Measurements from ENCODE around the gene CACNA1S. TPM values are rescaled to one million over a fixed set of nuclear protein-coding genes. Genes with fewer than 3 reads are reported as not detected.
A peak's percentile ranks its signal among the peaks of the same experiment; 100 is the strongest.

The CACNA1S gene
- total and polyA plus RNA-seq, 2 of the 13 experiments (the other 11 are each of a cell fraction or from before 2014, with no cell fraction given) = not detected

DNA sequence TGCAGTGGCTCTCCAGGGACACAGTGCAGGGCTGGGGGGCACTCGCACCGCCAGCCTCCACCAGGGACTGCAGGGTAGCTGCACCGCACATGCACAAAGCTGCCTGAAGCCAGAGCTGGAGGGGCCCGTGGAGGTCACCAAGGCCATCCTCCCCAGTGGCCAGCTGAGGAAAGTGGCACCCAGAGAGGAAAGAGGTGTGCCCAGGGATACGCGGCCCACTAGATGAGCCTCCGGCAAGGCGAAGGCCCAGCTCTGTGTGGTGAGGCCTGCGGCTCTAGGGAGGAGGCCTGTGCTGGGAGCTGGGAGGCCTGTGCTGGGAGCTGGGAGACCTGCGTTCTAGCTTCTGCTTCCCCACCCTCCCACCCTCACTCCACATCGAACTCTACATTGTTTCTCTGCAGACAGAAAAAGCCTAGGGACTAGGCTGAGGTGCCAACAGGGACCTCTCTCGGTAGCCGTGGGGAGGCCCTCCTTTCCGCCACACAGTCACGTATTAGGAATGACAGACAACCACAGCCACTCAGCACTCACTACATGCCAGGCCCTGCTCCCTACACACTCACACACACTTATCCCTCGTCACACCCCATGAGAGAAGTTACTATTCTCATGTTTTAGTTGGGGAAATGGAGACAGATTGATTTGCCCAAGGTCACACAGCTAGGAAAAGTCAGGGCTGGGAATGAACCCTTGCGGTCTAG lies 15.7 kb upstream of the CACNA1S start:
- Histone ChIP-seq H2AFZ (ENCODE audit: low read length) (no peak overlapping the region), H3K27ac (ENCODE audit: extremely low read length, insufficient read depth, low read length) (no peak overlapping the region), H3K9ac (ENCODE audit: insufficient read depth, low read depth, low read length) (0 out of 2 replicates have a peak overlapping the region, but pooled peaks have one; percentile 22), H3K27me3 (ENCODE audit: control insufficient read depth in 1 of 2, insufficient read depth in 2 of 2, low read length in 2 of 2) (peaks cover 10 to 43% of the 10 kb centered on the region in 2 experiments), H3K36me3 (replicated peaks in 1 of 2; ENCODE audit: control insufficient read depth in 1 of 2, insufficient read depth in 2 of 2, low read length in 2 of 2) (no peaks in the 10 kb centered on the region), H3K79me2 (ENCODE audit: insufficient read depth, low read length) (no peaks in the 10 kb centered on the region), H3K4me1 (ENCODE audit: insufficient read depth, low read length) (peaks cover 11% of the 10 kb centered on the region), H3K4me2 (ENCODE audit: low read depth, low read length) (peak overlapping the region; percentile 23; the same call in 1 of the 2 replicates), H3K9me3 (ENCODE audit: low read length) (no peaks in the 10 kb centered on the region), H4K20me1 (ENCODE audit: insufficient read depth, low read length) (no peaks in the 10 kb centered on the region), H3K4me3 (replicated peaks in 1 of 3; ENCODE audit: insufficient read depth in 1 of 3, low read depth in 2 of 3, low read length in 3 of 3) (peak overlapping the region in 1 of 3 experiments; percentile 32; a peak in 1 of 6 replicates)
- BruUV-seq (replicated peaks) = no TSS peak
- POLR2A ChIA-PET = no interaction called here
- no peak for FAIRE-seq
- in situ Hi-C loops (cut with HindIII; ENCODE audit: extremely low pct_ligation_motif_present, low pct_unique_long_range_greater_than_20kb) = no loop called here
- intact Hi-C loops (cut with micrococcal nuclease; ENCODE audit: unreplicated experiment) = loop anchor here (5.0 kb wide), 1 partner anchor 94 kb away; no protein-coding TSS in a partner anchor
- ATAC-seq = peak; percentile 50
- CTCF ChIA-PET (ENCODE audit: low intra/inter-chr PET ratio, low total read pairs) = interaction anchor here (1.5 kb wide), 1 partner anchor 57 kb away, joined by 4 read pairs; no protein-coding TSS in a partner anchor
- DNase-seq (ENCODE audit: low spot score) = peak; percentile 9
- WGBS (ENCODE audit: low lambda C conversion rate) = 48% methylated on average over 11 of the region's 17 CpGs
- TF ChIP-seq ERF (CRISPR knock-in tag; IDR thresholded peaks at IDR 0.05) = no peak
- no peak for TF ChIP-seq ZNF670 (CRISPR knock-in tag; IDR thresholded peaks at IDR 0.05; ENCODE audit: borderline replicate concordance)
- no peak for TF ChIP-seq KLF12 (CRISPR knock-in tag; IDR thresholded peaks at IDR 0.05; ENCODE audit: borderline replicate concordance)
- TF ChIP-seq ZNF513 (CRISPR knock-in tag; conservative IDR thresholded peaks at IDR 0.05) = no peak
- TF ChIP-seq ZNF3 (CRISPR knock-in tag; IDR thresholded peaks at IDR 0.05) = no peak
- TF ChIP-seq ZNF574 (CRISPR knock-in tag; IDR thresholded peaks at IDR 0.05) = no peak
- no peak for TF ChIP-seq SRY (CRISPR knock-in tag; IDR thresholded peaks at IDR 0.05)
- no peak for TF ChIP-seq ZNF329 (CRISPR knock-in tag; IDR thresholded peaks at IDR 0.05; ENCODE audit: low read depth)
- no peak for TF ChIP-seq PHF20 (CRISPR knock-in tag; IDR thresholded peaks at IDR 0.05)
- TF ChIP-seq SYNCRIP (IDR thresholded peaks at IDR 0.05; ENCODE audit: insufficient read depth, low read depth, low read length) = no peak
- TF ChIP-seq TCF7 (IDR thresholded peaks at IDR 0.05; ENCODE audit: low read depth) = no peak
- TF ChIP-seq JUN (CRISPR knock-in tag; IDR thresholded peaks at IDR 0.05) = no peak
- no peak for TF ChIP-seq MYC (CRISPR knock-in tag; IDR thresholded peaks at IDR 0.05; ENCODE audit: borderline replicate concordance)
- TF ChIP-seq ZSCAN31 (CRISPR knock-in tag; IDR thresholded peaks at IDR 0.05; ENCODE audit: low read depth) = no peak
- TF ChIP-seq ZNF33A (CRISPR knock-in tag; IDR thresholded peaks at IDR 0.05; ENCODE audit: borderline replicate concordance) = no peak
- no peak for TF ChIP-seq ZNF879 (CRISPR knock-in tag; IDR thresholded peaks at IDR 0.05)
- TF ChIP-seq DMAP1 (CRISPR knock-in tag; IDR thresholded peaks at IDR 0.05) = no peak
- no peak for TF ChIP-seq HIC2 (CRISPR knock-in tag; IDR thresholded peaks at IDR 0.05; ENCODE audit: low read depth)
- TF ChIP-seq, protein P1, sequence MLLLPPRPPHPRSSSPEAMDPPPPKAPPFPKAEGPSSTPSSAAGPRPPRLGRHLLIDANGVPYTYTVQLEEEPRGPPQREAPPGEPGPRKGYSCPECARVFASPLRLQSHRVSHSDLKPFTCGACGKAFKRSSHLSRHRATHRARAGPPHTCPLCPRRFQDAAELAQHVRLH (CRISPR knock-in tag; IDR thresholded peaks at IDR 0.05; ENCODE audit: borderline replicate concordance, low read depth) = no peak
